Body of pancreas (tissue), 4 donors: Measurements from ENCODE around the gene ACYP2. TPM values are rescaled to one million over a fixed set of nuclear protein-coding genes. Genes with fewer than 3 reads are reported as not detected.

Source experiments
- ATAC-seq: fragments of 150-250 bp; one replicate; pipeline ENCODE4 v1.9.1; 2016
- DNase-seq, 4 donors: peaks; one replicate each; pipeline ENCODE4 v3.0.0-alpha.2; 2019
- H3K27ac ChIP-seq, 4 donors: fragments of 200-600 bp; sonication (generic); 1 replicate in 3 of 4; 2 replicates in 1 of 4; pipeline versions ENCODE4 v1.5.1 to v1.6.1; 2016 to 2019; ENCODE audit warnings: mild to moderate bottlenecking in 1 of 4, mixed read lengths in 1 of 4, moderate library complexity in 1 of 4
- H3K27me3 ChIP-seq, 2 donors: fragments of 200-600 bp; sonication (generic); one replicate each; pipeline ENCODE4 v1.6.0; 2016; ENCODE audit warnings: mild to moderate bottlenecking in 1 of 2
- H3K36me3 ChIP-seq, 2 donors: fragments of 200-600 bp; sonication (generic); replicated peaks in 1 of 2; 2 replicates each; pipeline ENCODE4 v1.5.1; 2016; ENCODE audit warnings: low read depth in 2 of 2; ENCODE audit not compliant: insufficient read depth in 1 of 2
- H3K4me1 ChIP-seq: fragments of 200-600 bp; sonication (generic); one replicate; pipeline ENCODE4 v1.6.0; 2016
- H3K4me3 ChIP-seq, 2 donors: fragments of 200-600 bp; sonication (generic); 1 replicate in 1 of 2; 2 replicates in 1 of 2; pipeline ENCODE4 v1.5.1; 2016 to 2019
- H3K9me3 ChIP-seq, 3 donors: fragments of 200-600 bp; sonication (generic); 1 replicate in 2 of 3; 2 replicates in 1 of 3; pipeline ENCODE4 v1.5.1; 2016
- POLR2A ChIP-seq, 3 donors: fragments of 450-650 bp; IDR thresholded peaks; one replicate each; pipeline ENCODE4 v1.6.1; 2016; ENCODE audit warnings: antibody characterized with exemption in 3 of 3, mild to moderate bottlenecking in 2 of 3
- WGBS, 2 donors: methylation state at CpG; one replicate each; pipeline ENCODE4 v1.1.5; 2017; 5-methylcytosine and 5-hydroxymethylcytosine counted together
- intact Hi-C: fragments of 100-400 bp; cut with DNase I; formaldehyde crosslinking; loops from one replicate; pipeline ENCODE4 v1.15.1; 2023
- total RNA-seq, 2 donors: library from RNA; depleted of rRNA; stranded (reverse); fragments of >200 nt; gene quantifications; one replicate each; pipeline ENCODE4 v1.1.0, GENCODE V29; 2016
- TF ChIP-seq, protein P1 (sequence below), 7 experiments: fragments of 450-650 bp in 4 of 7; fragments of 200-600 bp in 3 of 7; sonication (generic) in 3 of 7; IDR thresholded peaks; one replicate each; pipeline ENCODE4 v1.5.1; 2016 to 2019; ENCODE audit warnings: antibody characterized with exemption in 7 of 7

The ACYP2 gene
- total RNA-seq, 2 donors from 2014 or later, result 2.6 to 11.2 TPM

GRCh38 chr2:54097124-54097523 is 18.3 kb upstream of the ACYP2 start:
- no peak overlapping the region for H3K4me3 ChIP-seq
- ATAC-seq, result no peak
- no peaks in the 10 kb centered on the region for H3K4me1 ChIP-seq
- intact Hi-C loops, result no loop called here
- H3K36me3 ChIP-seq, result no peaks in the 10 kb centered on the region
- H3K27me3 ChIP-seq, result no peaks in the 10 kb centered on the region
- H3K9me3 ChIP-seq, result no peaks in the 10 kb centered on the region
- no peak for DNase-seq
- TF ChIP-seq POLR2A (IDR thresholded peaks at IDR 0.05), result no peak
- TF ChIP-seq, protein P1, sequence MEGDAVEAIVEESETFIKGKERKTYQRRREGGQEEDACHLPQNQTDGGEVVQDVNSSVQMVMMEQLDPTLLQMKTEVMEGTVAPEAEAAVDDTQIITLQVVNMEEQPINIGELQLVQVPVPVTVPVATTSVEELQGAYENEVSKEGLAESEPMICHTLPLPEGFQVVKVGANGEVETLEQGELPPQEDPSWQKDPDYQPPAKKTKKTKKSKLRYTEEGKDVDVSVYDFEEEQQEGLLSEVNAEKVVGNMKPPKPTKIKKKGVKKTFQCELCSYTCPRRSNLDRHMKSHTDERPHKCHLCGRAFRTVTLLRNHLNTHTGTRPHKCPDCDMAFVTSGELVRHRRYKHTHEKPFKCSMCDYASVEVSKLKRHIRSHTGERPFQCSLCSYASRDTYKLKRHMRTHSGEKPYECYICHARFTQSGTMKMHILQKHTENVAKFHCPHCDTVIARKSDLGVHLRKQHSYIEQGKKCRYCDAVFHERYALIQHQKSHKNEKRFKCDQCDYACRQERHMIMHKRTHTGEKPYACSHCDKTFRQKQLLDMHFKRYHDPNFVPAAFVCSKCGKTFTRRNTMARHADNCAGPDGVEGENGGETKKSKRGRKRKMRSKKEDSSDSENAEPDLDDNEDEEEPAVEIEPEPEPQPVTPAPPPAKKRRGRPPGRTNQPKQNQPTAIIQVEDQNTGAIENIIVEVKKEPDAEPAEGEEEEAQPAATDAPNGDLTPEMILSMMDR (IDR thresholded peaks at IDR 0.05), result no peak
- no peak overlapping the region for H3K27ac ChIP-seq

DNA sequence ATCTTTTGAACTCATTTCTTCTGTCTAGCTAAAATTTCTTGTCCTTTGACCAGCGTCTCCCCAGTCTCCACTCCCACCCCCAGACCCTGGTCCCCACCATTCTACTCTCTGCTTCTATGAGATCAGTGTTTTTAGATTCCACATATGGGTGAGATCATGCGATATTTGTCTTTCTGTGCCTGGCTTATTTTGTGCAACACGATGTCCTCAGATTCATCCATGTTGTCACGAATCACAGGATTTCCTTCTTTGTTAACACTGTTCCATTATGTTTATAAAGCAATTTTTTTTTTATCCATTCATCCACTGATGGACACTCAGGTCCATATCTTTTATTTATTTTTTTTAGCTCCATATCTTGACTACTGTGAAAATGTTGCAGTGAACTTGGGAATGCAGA is 16.0 kb upstream of the ACYP2 start:
- intact Hi-C loops, result no loop called here
- WGBS, 2 donors, result 91 to 95% methylated on average over 4 of the region's 4 CpGs
- ATAC-seq (no peak), DNase-seq (no peak)
- H3K27me3 ChIP-seq, result no peaks in the 10 kb centered on the region
- H3K36me3 ChIP-seq, result no peaks in the 10 kb centered on the region
- no peaks in the 10 kb centered on the region for H3K4me1 ChIP-seq
- no peak for TF ChIP-seq POLR2A (IDR thresholded peaks at IDR 0.05)
- TF ChIP-seq, protein P1 (IDR thresholded peaks at IDR 0.05), result no peak
- H3K4me3 ChIP-seq, result no peak overlapping the region
- no peak overlapping the region for H3K27ac ChIP-seq
- no peaks in the 10 kb centered on the region for H3K9me3 ChIP-seq

DNA sequence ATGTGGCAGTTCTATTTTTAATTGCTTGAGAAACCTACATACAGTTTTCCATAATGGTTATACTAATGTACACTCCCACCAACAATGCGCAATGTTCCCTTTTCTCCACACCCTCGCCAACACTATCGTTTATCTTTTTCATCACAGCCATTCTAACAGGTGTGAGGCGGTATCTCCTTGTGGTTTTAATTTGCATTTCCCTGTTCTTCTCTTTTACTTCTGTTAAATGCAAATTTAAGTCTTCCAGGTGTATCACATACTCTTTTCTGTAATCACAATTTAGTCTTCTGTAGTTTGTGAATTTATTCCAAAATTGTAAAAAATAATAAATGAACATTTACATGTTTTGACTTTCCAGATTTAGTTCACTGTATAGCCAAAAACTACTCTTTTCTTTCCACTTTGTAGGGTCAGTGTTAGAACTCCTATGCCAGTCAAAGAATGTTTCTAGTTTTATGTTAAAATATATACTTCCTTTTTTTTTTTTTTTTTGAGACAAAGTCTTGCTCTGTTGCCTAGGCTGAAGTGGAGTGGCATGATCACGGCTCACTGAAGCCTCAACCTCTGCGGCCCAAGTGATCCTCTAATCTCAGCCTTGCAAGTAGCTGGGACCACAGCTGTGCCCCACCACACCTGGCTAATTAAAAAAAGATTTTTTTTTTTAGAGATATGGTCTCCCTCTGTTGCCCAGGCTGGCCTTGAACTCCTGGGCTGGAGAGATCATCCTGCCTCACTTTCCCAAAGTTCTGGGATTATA is 15.4 kb upstream of the ACYP2 start:
- no peak overlapping the region for H3K4me3 ChIP-seq
- DNase-seq, result no peak
- no peak for ATAC-seq
- WGBS, 2 donors, result 84 to 95% methylated on average over 6 of the region's 6 CpGs
- no peaks in the 10 kb centered on the region for H3K9me3 ChIP-seq
- H3K27ac ChIP-seq, result no peak overlapping the region
- intact Hi-C loops, result no loop called here
- no peaks in the 10 kb centered on the region for H3K36me3 ChIP-seq
- TF ChIP-seq, protein P1 (IDR thresholded peaks at IDR 0.05), result no peak
- TF ChIP-seq POLR2A (IDR thresholded peaks at IDR 0.05), result no peak
- H3K4me1 ChIP-seq, result no peaks in the 10 kb centered on the region
- no peaks in the 10 kb centered on the region for H3K27me3 ChIP-seq

DNA sequence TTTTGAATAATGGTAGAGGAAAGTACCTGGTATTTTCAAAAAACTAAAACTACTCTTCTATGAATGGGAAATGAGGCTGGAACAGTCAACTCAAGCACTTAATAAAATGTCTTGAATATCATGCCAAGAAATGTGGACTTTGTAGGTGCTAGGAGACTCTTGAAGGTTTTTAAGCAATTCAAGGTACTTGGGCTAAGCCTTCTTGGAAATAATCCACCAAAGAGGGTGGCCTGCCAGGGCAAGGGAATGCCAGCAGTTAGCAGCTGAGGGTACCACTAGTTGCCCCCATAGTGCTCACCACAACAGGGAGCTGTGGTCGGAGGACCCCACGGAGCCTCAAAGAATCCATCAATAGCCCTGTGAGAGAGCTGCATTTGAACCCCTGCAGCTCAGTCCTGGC is 14.6 kb upstream of the ACYP2 start:
- no peak for TF ChIP-seq POLR2A (IDR thresholded peaks at IDR 0.05)
- TF ChIP-seq, protein P1 (IDR thresholded peaks at IDR 0.05), result no peak
- Histone ChIP-seq H3K4me3 (no peak overlapping the region), H3K4me1 (no peaks in the 10 kb centered on the region), H3K9me3 (no peaks in the 10 kb centered on the region), H3K27ac (no peak overlapping the region), H3K27me3 (no peaks in the 10 kb centered on the region), H3K36me3 (no peaks in the 10 kb centered on the region)
- intact Hi-C loops, result no loop called here
- no peak for ATAC-seq
- no peak for DNase-seq
- WGBS, 2 donors, result 79 to 97% methylated on average over 2 of the region's 2 CpGs
